HG03520 (cell line): ENCODE results near the gene RHBDF1.

Source experiments
- ATAC-seq: cut with Tn5 transposase; IDR thresholded peaks from one replicate; pipeline ENCODE4 v1.9.1; 2021; ENCODE audit warnings: mild to moderate bottlenecking, moderate library complexity; ENCODE audit not compliant: unreplicated experiment

Gene RHBDF1

GRCh38 chr16:74747-75334 lies 2.4 kb upstream of the RHBDF1 start:
- no peak for ATAC-seq

GRCh38 chr16:74051-74746 lies 1.8 kb upstream of the RHBDF1 start:
- ATAC-seq = no peak

GRCh38 chr16:71540-72401 lies 660 bp downstream of the RHBDF1 start:
- ATAC-seq = no peak

- ATAC-seq = no peak
Observed at GRCh38 chr16:71210-71539, 1.3 kb downstream of the RHBDF1 start.

- no peak for ATAC-seq
Observed at GRCh38 chr16:69181-69580, 3.2 kb downstream of the RHBDF1 start.

- ATAC-seq = no peak
Observed at GRCh38 chr16:67884-68789, 4.3 kb downstream of the RHBDF1 start.

GRCh38 chr16:67183-67791 lies 5.1 kb downstream of the RHBDF1 start:
- no peak for ATAC-seq

- ATAC-seq = no peak
Observed at GRCh38 chr16:66309-67182, 5.9 kb downstream of the RHBDF1 start.

- ATAC-seq = peak; percentile 51
Observed at GRCh38 chr16:65745-66144, 6.7 kb downstream of the RHBDF1 start.

- ATAC-seq = no peak
Observed at GRCh38 chr16:64914-65255, 7.5 kb downstream of the RHBDF1 start.

GRCh38 chr16:63998-64913 lies 8.2 kb downstream of the RHBDF1 start:
- no peak for ATAC-seq

GRCh38 chr16:63466-63865 lies 9.0 kb downstream of the RHBDF1 start:
- no peak for ATAC-seq

- no peak for ATAC-seq
Observed at GRCh38 chr16:62968-63391, 9.5 kb downstream of the RHBDF1 start.

GRCh38 chr16:62283-62967 lies 10.0 kb downstream of the RHBDF1 start:
- no peak for ATAC-seq

GRCh38 chr16:61879-62281 lies 10.6 kb downstream of the RHBDF1 start:
- no peak for ATAC-seq

GRCh38 chr16:60929-61878 lies 11.2 kb downstream of the RHBDF1 start:
- no peak for ATAC-seq

- ATAC-seq = no peak
Observed at GRCh38 chr16:60166-60565, 12.3 kb downstream of the RHBDF1 start.
